Measurements from ENCODE around the gene SLC27A2.
"Not testable (repeated sequence)": the region's sequence is repeated elsewhere in the genome, so short reads cannot be mapped to it uniquely, and the experiment has no call there.

Gene SLC27A2

GRCh38 chr15:50150349-50150748 lies 31.6 kb upstream of the SLC27A2 start:
- no peak overlapping the region for H3K27ac ChIP-seq (ENCODE audit: low read depth, low read length)
- H4K20me1 ChIP-seq (ENCODE audit: low read depth, low read length) = no peaks in the 10 kb centered on the region
- H3F3A ChIP-seq (ENCODE audit: insufficient read depth) = no peaks in the 10 kb centered on the region
- no peaks in the 10 kb centered on the region for H3K79me2 ChIP-seq (ENCODE audit: insufficient read depth, low read length)
- H3K9ac ChIP-seq (ENCODE audit: low read length) = no peak overlapping the region
- no peaks in the 10 kb centered on the region for H3K9me3 ChIP-seq (ENCODE audit: insufficient read depth, low read length)
- no peak overlapping the region for H2AFZ ChIP-seq (ENCODE audit: low read depth, low read length, severe bottlenecking)
- H3K4me3 ChIP-seq (ENCODE audit: insufficient read depth, low read length, poor library complexity, severe bottlenecking) = no peak overlapping the region
- H3K4me2 ChIP-seq (ENCODE audit: low read depth, low read length, poor library complexity, severe bottlenecking) = no peak overlapping the region
- no peaks in the 10 kb centered on the region for H3K36me3 ChIP-seq (ENCODE audit: low read length)
- no peaks in the 10 kb centered on the region for H3K27me3 ChIP-seq (ENCODE audit: low read length)
- H3K9me2 ChIP-seq (replicated peaks; ENCODE audit: insufficient read depth, low read length) = no peaks in the 10 kb centered on the region
- TF ChIP-seq CTCF (IDR thresholded peaks at IDR 0.05; ENCODE audit: insufficient read depth, low read length, poor library complexity, severe bottlenecking) (no peak), EZH2phosphoT487 (conservative IDR thresholded peaks at IDR 0.05; ENCODE audit: low read length) (no peak)

- Histone ChIP-seq H4K20me1 (ENCODE audit: low read depth, low read length) (no peaks in the 10 kb centered on the region), H3K4me3 (ENCODE audit: insufficient read depth, low read length, poor library complexity, severe bottlenecking) (no peak overlapping the region), H2AFZ (ENCODE audit: low read depth, low read length, severe bottlenecking) (no peak overlapping the region), H3K27ac (ENCODE audit: low read depth, low read length) (no peak overlapping the region), H3K9me3 (ENCODE audit: insufficient read depth, low read length) (no peaks in the 10 kb centered on the region), H3K36me3 (ENCODE audit: low read length) (no peaks in the 10 kb centered on the region), H3K9ac (ENCODE audit: low read length) (no peak overlapping the region), H3K4me2 (ENCODE audit: low read depth, low read length, poor library complexity, severe bottlenecking) (no peak overlapping the region), H3F3A (ENCODE audit: insufficient read depth) (no peaks in the 10 kb centered on the region), H3K79me2 (ENCODE audit: insufficient read depth, low read length) (no peaks in the 10 kb centered on the region), H3K9me2 (replicated peaks; ENCODE audit: insufficient read depth, low read length) (no peaks in the 10 kb centered on the region), H3K27me3 (ENCODE audit: low read length) (no peaks in the 10 kb centered on the region)
- TF ChIP-seq EZH2phosphoT487 (conservative IDR thresholded peaks at IDR 0.05; ENCODE audit: low read length) = no peak
These were observed 31.1 kb upstream of the SLC27A2 start for GRCh38 chr15:50150851-50151250.

- Histone ChIP-seq H3K9me3 (ENCODE audit: insufficient read depth, low read length) (no peaks in the 10 kb centered on the region), H3K27ac (ENCODE audit: low read depth, low read length) (no peak overlapping the region), H3K9ac (ENCODE audit: low read length) (no peak overlapping the region), H3F3A (ENCODE audit: insufficient read depth) (no peaks in the 10 kb centered on the region), H3K36me3 (ENCODE audit: low read length) (no peaks in the 10 kb centered on the region), H3K4me2 (ENCODE audit: low read depth, low read length, poor library complexity, severe bottlenecking) (no peak overlapping the region), H3K9me2 (replicated peaks; ENCODE audit: insufficient read depth, low read length) (no peaks in the 10 kb centered on the region), H3K4me3 (ENCODE audit: insufficient read depth, low read length, poor library complexity, severe bottlenecking) (no peak overlapping the region), H4K20me1 (ENCODE audit: low read depth, low read length) (no peaks in the 10 kb centered on the region), H3K79me2 (ENCODE audit: insufficient read depth, low read length) (no peaks in the 10 kb centered on the region), H2AFZ (ENCODE audit: low read depth, low read length, severe bottlenecking) (no peak overlapping the region), H3K27me3 (ENCODE audit: low read length) (no peaks in the 10 kb centered on the region)
- TF ChIP-seq CTCF (IDR thresholded peaks at IDR 0.05; ENCODE audit: insufficient read depth, low read length, poor library complexity, severe bottlenecking) = no peak
- no peak for TF ChIP-seq EZH2phosphoT487 (conservative IDR thresholded peaks at IDR 0.05; ENCODE audit: low read length)
These were observed 30.5 kb upstream of the SLC27A2 start for GRCh38 chr15:50151476-50151875.

- H2AFZ ChIP-seq (ENCODE audit: low read depth, low read length, severe bottlenecking); H3K9ac ChIP-seq (ENCODE audit: low read length); H4K20me1 ChIP-seq (ENCODE audit: low read depth, low read length); H3K36me3 ChIP-seq (ENCODE audit: low read length); H3K27me3 ChIP-seq (ENCODE audit: low read length); H3K9me3 ChIP-seq (ENCODE audit: insufficient read depth, low read length); H3K9me2 ChIP-seq (replicated peaks; ENCODE audit: insufficient read depth, low read length); H3K4me2 ChIP-seq (ENCODE audit: low read depth, low read length, poor library complexity, severe bottlenecking); H3K79me2 ChIP-seq (ENCODE audit: insufficient read depth, low read length); H3K4me3 ChIP-seq (ENCODE audit: insufficient read depth, low read length, poor library complexity, severe bottlenecking); H3F3A ChIP-seq (ENCODE audit: insufficient read depth); H3K27ac ChIP-seq (ENCODE audit: low read depth, low read length): not testable (repeated sequence)
These were observed 23.8 kb upstream of the SLC27A2 start for GRCh38 chr15:50158236-50158635.

Measured in SU-DHL-6 (cell line).